HepG2 (cell line): ENCODE results near the gene SOX5. TPM values are rescaled to one million over a fixed set of nuclear protein-coding genes. Genes with fewer than 3 reads are reported as not detected.

Experiments
- ATAC-seq: fragments of 200-7000 bp; cut with Tn5 transposase; 3 replicates; pipeline ENCODE4 v1.9.1; 2020; ENCODE audit warnings: mild to moderate bottlenecking, moderate library complexity
- BruUV-seq: library from RNA; stranded (reverse); fragments of 400-500 nt; replicated peaks from 2 replicates; lab custom pipeline; 2021; lab: Mats Ljungman, UMichigan
- CTCF ChIA-PET: fragments of 300-600 bp; formaldehyde crosslinking; extraction: SDS; loops from one replicate; lab custom pipeline; 2021; ENCODE audit warnings: low total read pairs, inconsistent platforms, low intra/inter-chr PET ratio; lab: Yijun Ruan, JAX
- POLR2A ChIA-PET: fragments of 350-600 bp; sonication (Branson Sonifier 250); formaldehyde crosslinking; loops from one replicate; lab custom pipeline; 2020; ENCODE audit warnings: antibody characterized with exemption, inconsistent platforms; lab: Yijun Ruan, JAX
- DNase-seq: peaks from one replicate; pipeline ENCODE4 v3.0.0-alpha.2; 2015; ENCODE audit warnings: low spot score
- FAIRE-seq: peaks from 3 replicates; lab custom pipeline; 2011; peaks lifted over from hg19 to GRCh38; lab: Jason Lieb, UNC
- H2AFZ ChIP-seq: one replicate; pipeline ENCODE4 v1.6.1; 2011; ENCODE audit warnings: low read length, inconsistent platforms
- H3K27ac ChIP-seq: fragments of 300-600 bp; 3 replicates; pipeline ENCODE4 v1.8.0; 2011; ENCODE audit warnings: mixed run types, mild to moderate bottlenecking, mixed read lengths, low read length, inconsistent platforms; ENCODE audit not compliant: insufficient read depth; ENCODE audit errors: extremely low read length
- H3K27me3 ChIP-seq, 2 experiments: fragments of 200-600 bp in 1 of 2; 2 replicates in 1 of 2; 3 replicates in 1 of 2; pipeline versions ENCODE4 v1.6.0 to v1.8.0; 2011; ENCODE audit warnings: low read length in 2 of 2, mild to moderate bottlenecking in 2 of 2, moderate library complexity in 2 of 2, inconsistent platforms in 1 of 2; ENCODE audit not compliant: insufficient read depth in 2 of 2, control insufficient read depth in 1 of 2
- H3K36me3 ChIP-seq, 2 experiments: fragments of 200-600 bp in 1 of 2; replicated peaks in 1 of 2; 2 replicates in 1 of 2; 3 replicates in 1 of 2; pipeline versions ENCODE4 v1.5.1 to v1.8.0; 2011; ENCODE audit warnings: low read length in 2 of 2, inconsistent platforms in 1 of 2; ENCODE audit not compliant: insufficient read depth in 2 of 2, control insufficient read depth in 1 of 2
- H3K4me1 ChIP-seq: 2 replicates; pipeline ENCODE4 v1.5.1; 2012; ENCODE audit warnings: low read length, inconsistent platforms; ENCODE audit not compliant: insufficient read depth
- H3K4me2 ChIP-seq: 2 replicates; pipeline ENCODE4 v1.6.0; 2011; ENCODE audit warnings: low read depth, low read length, inconsistent platforms
- H3K4me3 ChIP-seq, 3 experiments: fragments of 200-600 bp in 1 of 3; sonication (generic), shearing (Covaris generic) in 1 of 3; replicated peaks in 1 of 3; 2 replicates each; pipeline ENCODE4 v1.5.1; 2011 to 2016; ENCODE audit warnings: low read length in 3 of 3, inconsistent platforms in 2 of 3, low read depth in 2 of 3, mild to moderate bottlenecking in 2 of 3, control low read depth in 1 of 3, mixed read lengths in 1 of 3; ENCODE audit not compliant: insufficient read depth in 1 of 3
- H3K79me2 ChIP-seq: one replicate; pipeline ENCODE4 v1.6.1; 2011; ENCODE audit warnings: low read length, inconsistent platforms; ENCODE audit not compliant: insufficient read depth
- H3K9ac ChIP-seq: 2 replicates; pipeline ENCODE4 v1.6.0; 2011; ENCODE audit warnings: mild to moderate bottlenecking, low read depth, low read length, inconsistent platforms; ENCODE audit not compliant: insufficient read depth
- H3K9me3 ChIP-seq: 2 replicates; pipeline ENCODE4 v1.5.1; 2012; ENCODE audit warnings: mild to moderate bottlenecking, low read length
- H4K20me1 ChIP-seq: 2 replicates; pipeline ENCODE4 v1.6.0; 2011; ENCODE audit warnings: inconsistent platforms, mild to moderate bottlenecking, low read length, moderate library complexity; ENCODE audit not compliant: insufficient read depth
- CCAR2 ChIP-seq: fragments of 200-400 bp; formaldehyde crosslinking; optimal IDR thresholded peaks from 2 replicates; pipeline ENCODE3; 2018; ENCODE audit warnings: low read depth, mild to moderate bottlenecking, low read length, moderate library complexity
- CERS6 ChIP-seq: sonication (generic); formaldehyde crosslinking; IDR thresholded peaks from 2 replicates; pipeline ENCODE4 v1.5.0; 2020; ENCODE audit warnings: missing genetic modification reagents
- E2F1 ChIP-seq: sonication (generic); formaldehyde crosslinking; IDR thresholded peaks from 2 replicates; pipeline ENCODE4 v1.5.0; 2020; ENCODE audit warnings: missing genetic modification reagents
- PHF8 ChIP-seq: sonication (generic); formaldehyde crosslinking; IDR thresholded peaks from 2 replicates; pipeline ENCODE4 v1.5.0; 2020; ENCODE audit warnings: missing genetic modification reagents
- PRPF4 ChIP-seq: fragments of 200-400 bp; formaldehyde crosslinking; IDR thresholded peaks from 2 replicates; pipeline ENCODE4 v1.6.1; 2016; ENCODE audit warnings: low read length, low read depth; ENCODE audit not compliant: poor library complexity, severe bottlenecking
- SNAI1 ChIP-seq: sonication (generic); formaldehyde crosslinking; IDR thresholded peaks from 2 replicates; pipeline ENCODE4 v1.5.0; 2020; ENCODE audit warnings: mild to moderate bottlenecking, missing genetic modification reagents, borderline replicate concordance
- SRF ChIP-seq: IDR thresholded peaks from 2 replicates; pipeline ENCODE4 v1.6.1; 2011; ENCODE audit warnings: mild to moderate bottlenecking, low read depth, low read length, moderate library complexity
- SRSF4 ChIP-seq: fragments of 200-400 bp; formaldehyde crosslinking; IDR thresholded peaks from one replicate; pipeline ENCODE4 v1.6.1; 2018; ENCODE audit warnings: mild to moderate bottlenecking, low read depth, low read length, moderate library complexity; ENCODE audit not compliant: poor library complexity, severe bottlenecking
- TGIF2 ChIP-seq: IDR thresholded peaks from 2 replicates; pipeline ENCODE4 v1.6.1; 2016; ENCODE audit warnings: control low read depth, missing compliant biosample characterization
- TRIM24 ChIP-seq: sonication (generic); formaldehyde crosslinking; IDR thresholded peaks from 2 replicates; pipeline ENCODE4 v1.8.0; 2022; ENCODE audit warnings: mild to moderate bottlenecking, missing genetic modification reagents
- ZC3H13 ChIP-seq: sonication (generic); formaldehyde crosslinking; IDR thresholded peaks from 2 replicates; pipeline ENCODE4 v1.8.1; 2023; ENCODE audit warnings: mild to moderate bottlenecking, missing genetic modification reagents, moderate library complexity
- ZNF274 ChIP-seq: sonication (generic); formaldehyde crosslinking; IDR thresholded peaks from 2 replicates; pipeline ENCODE4 v1.5.1; 2020; ENCODE audit warnings: mild to moderate bottlenecking, missing genetic modification reagents
- ZNF619 ChIP-seq: sonication (generic); formaldehyde crosslinking; IDR thresholded peaks from 2 replicates; pipeline ENCODE4 v1.4.0; 2020; ENCODE audit warnings: mild to moderate bottlenecking, missing genetic modification reagents
- ZNF792 ChIP-seq: IDR thresholded peaks from 2 replicates; pipeline ENCODE4 v1.6.1; 2016
- WGBS: methylation state at CpG from one replicate; pipeline ENCODE4 v1.1.6; 2017; ENCODE audit warnings: low lambda C conversion rate; 5-methylcytosine and 5-hydroxymethylcytosine counted together
- in situ Hi-C: cut with HindIII; loops from 2 replicates; pipeline ENCODE4 v1.10.0; 2017; ENCODE audit warnings: low pct_unique_long_range_greater_than_20kb; ENCODE audit not compliant: extremely low pct_ligation_motif_present
- intact Hi-C: fragments of 100-400 bp; cut with micrococcal nuclease; formaldehyde crosslinking; loops from one replicate; pipeline ENCODE4 v1.10.0; 2022; ENCODE audit not compliant: unreplicated experiment
- polyA plus RNA-seq, 8 experiments: library from polyadenylated mRNA; depleted of rRNA in 3 of 8; stranded (reverse) in 7 of 8; unstranded in 1 of 8; fragments of >200 nt; fragmentation: Illumina TruSeq in 4 of 8; extraction: Trizol in 4 of 8; gene quantifications; 2 replicates each; pipeline versions ENCODE4 v1.2.1 to v1.2.3, GENCODE V29; 2011 to 2016; ENCODE audit warnings: low read depth in 4 of 8, missing spikeins in 1 of 8, mixed read lengths in 1 of 8; ENCODE audit not compliant: insufficient read depth in 1 of 8
- total RNA-seq, 5 experiments: library from RNA; depleted of rRNA; stranded (reverse); fragments of >200 nt; fragmentation: Illumina TruSeq; extraction: Trizol; gene quantifications; 2 replicates each; pipeline ENCODE4 v1.2.3, GENCODE V29; 2016; ENCODE audit warnings: low read depth in 1 of 5
- TF ChIP-seq, protein P1 (sequence below): sonication (generic); formaldehyde crosslinking; IDR thresholded peaks from 2 replicates; pipeline ENCODE4 v1.8.0; 2023; ENCODE audit warnings: mild to moderate bottlenecking, missing genetic modification reagents

SOX5 gene
- total and polyA plus RNA-seq, 2 of the 13 experiments (the other 11 are each of a cell fraction or from before 2014, with no cell fraction given), result 18.5 to 76.4 TPM

- H3K79me2 ChIP-seq, result no peaks in the 10 kb centered on the region
- no peak overlapping the region for H3K27ac ChIP-seq
- no peak for DNase-seq
- 97% methylated on average over 3 of the region's 3 CpGs for WGBS
- no peak for ATAC-seq
- H3K36me3 ChIP-seq, result peaks cover 4 to 23% of the 10 kb centered on the region in 2 experiments
- no peak for FAIRE-seq
- no peak overlapping the region for H2AFZ ChIP-seq
- no peaks in the 10 kb centered on the region for H3K27me3 ChIP-seq
- intact Hi-C loops, result no loop called here
- no TSS peak for BruUV-seq
- H3K9ac ChIP-seq, result no peak overlapping the region
- no peak overlapping the region for H3K4me2 ChIP-seq
- in situ Hi-C loops, result no loop called here
- no peak overlapping the region for H3K4me3 ChIP-seq
- ChIA-PET CTCF (no interaction called here), POLR2A (no interaction called here)
- peaks cover 19% of the 10 kb centered on the region for H3K4me1 ChIP-seq
- peaks cover 4% of the 10 kb centered on the region; the same call in 1 of the 2 replicates for H4K20me1 ChIP-seq
- no peaks in the 10 kb centered on the region for H3K9me3 ChIP-seq
- TF ChIP-seq ZNF619 (CRISPR knock-in tag) (no peak), ZNF792 (CRISPR knock-in tag) (no peak), SRSF4 (no peak), E2F1 (CRISPR knock-in tag) (no peak), PRPF4 (no peak), CERS6 (CRISPR knock-in tag) (no peak), PHF8 (CRISPR knock-in tag) (no peak), TGIF2 (CRISPR knock-in tag) (no peak), ZC3H13 (no peak), CCAR2 (no peak), ZNF274 (CRISPR knock-in tag) (no peak), SRF (no peak), TRIM24 (CRISPR knock-in tag) (no peak), SNAI1 (CRISPR knock-in tag) (no peak)
- TF ChIP-seq, protein P1, sequence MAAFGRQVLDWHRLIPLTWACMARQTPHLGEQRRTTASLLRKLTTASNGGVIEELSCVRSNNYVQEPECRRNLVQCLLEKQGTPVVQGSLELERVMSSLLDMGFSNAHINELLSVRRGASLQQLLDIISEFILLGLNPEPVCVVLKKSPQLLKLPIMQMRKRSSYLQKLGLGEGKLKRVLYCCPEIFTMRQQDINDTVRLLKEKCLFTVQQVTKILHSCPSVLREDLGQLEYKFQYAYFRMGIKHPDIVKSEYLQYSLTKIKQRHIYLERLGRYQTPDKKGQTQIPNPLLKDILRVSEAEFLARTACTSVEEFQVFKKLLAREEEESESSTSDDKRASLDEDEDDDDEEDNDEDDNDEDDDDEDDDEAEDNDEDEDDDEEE (CRISPR knock-in tag), result no peak
Observed at GRCh38 chr12:23758608-23759007, 190.9 kb downstream of the SOX5 start.
